K562 (cell line): ENCODE data around the gene FAM240A. TPM values are rescaled to one million over a fixed set of nuclear protein-coding genes. Genes with fewer than 3 reads are reported as not detected.

Experiments used
- CXXC5 ChIP-seq: fragments of 250-450 bp; sonication (Bioruptor Pico); IDR thresholded peaks from 2 replicates; pipeline ENCODE4 v1.8.0; 2022; ENCODE audit warnings: inconsistent platforms, mild to moderate bottlenecking, moderate library complexity
- EHMT2 ChIP-seq: fragments of 450-650 bp; IDR thresholded peaks from 2 replicates; pipeline ENCODE4 v1.6.1; 2018; ENCODE audit warnings: antibody characterized with exemption
- ESRRA ChIP-seq: fragments of 450-650 bp; IDR thresholded peaks from 2 replicates; pipeline ENCODE4 v1.6.1; 2014; ENCODE audit warnings: low read depth, mild to moderate bottlenecking, moderate library complexity, borderline replicate concordance
- HOXB6 ChIP-seq: fragments of 250-450 bp; sonication (Bioruptor Pico); IDR thresholded peaks from 2 replicates; pipeline ENCODE4 v1.5.1; 2022; ENCODE audit warnings: mild to moderate bottlenecking, borderline replicate concordance
- JUNB ChIP-seq: fragments of 450-650 bp; formaldehyde crosslinking; conservative IDR thresholded peaks from 2 replicates; pipeline ENCODE4 v1.4.0; 2020; ENCODE audit warnings: mild to moderate bottlenecking
- LARP7 ChIP-seq: fragments of 450-650 bp; IDR thresholded peaks from 2 replicates; pipeline ENCODE4 v1.6.1; 2016
- LCOR ChIP-seq: sonication (generic); formaldehyde crosslinking; IDR thresholded peaks from 2 replicates; pipeline ENCODE4 v1.8.0; 2022; ENCODE audit warnings: mild to moderate bottlenecking, missing genetic modification reagents
- MEIS2 ChIP-seq: fragments of 450-650 bp; IDR thresholded peaks from 2 replicates; pipeline ENCODE4 v1.6.1; 2014; ENCODE audit warnings: mild to moderate bottlenecking; ENCODE audit not compliant: partially characterized antibody
- NR2F6 ChIP-seq: fragments of 450-650 bp; formaldehyde crosslinking; IDR thresholded peaks from 2 replicates; pipeline ENCODE4 v1.4.0; 2020; ENCODE audit warnings: mild to moderate bottlenecking
- NR4A1 ChIP-seq, 2 experiments: fragments of 250-450 bp in 1 of 2; fragments of 450-650 bp in 1 of 2; sonication (Bioruptor Pico) in 1 of 2; IDR thresholded peaks; 2 replicates each; pipeline versions ENCODE4 v1.4.0 to v1.6.1; 2016 to 2020; ENCODE audit warnings: mild to moderate bottlenecking in 2 of 2, missing compliant biosample characterization in 1 of 2, missing genetic modification characterization in 1 of 2, moderate library complexity in 1 of 2
- RB1 ChIP-seq: fragments of 450-650 bp; IDR thresholded peaks from 2 replicates; pipeline ENCODE4 v1.6.1; 2017; ENCODE audit warnings: low read depth, mild to moderate bottlenecking
- SAFB ChIP-seq: fragments of 200-400 bp; formaldehyde crosslinking; IDR thresholded peaks from 2 replicates; pipeline ENCODE4 v1.6.1; 2017; ENCODE audit warnings: low read depth, low read length, borderline replicate concordance
- SMARCA4 ChIP-seq: fragments of 450-650 bp; IDR thresholded peaks from 2 replicates; pipeline ENCODE4 v1.6.1; 2016
- TCF3 ChIP-seq: sonication (generic); formaldehyde crosslinking; IDR thresholded peaks from 2 replicates; pipeline ENCODE4 v1.4.0; 2020; ENCODE audit warnings: mild to moderate bottlenecking, missing genetic modification reagents
- XRCC3 ChIP-seq: fragments of 450-650 bp; IDR thresholded peaks from 2 replicates; pipeline ENCODE4 v1.6.1; 2017; ENCODE audit warnings: mild to moderate bottlenecking, moderate library complexity
- ZNF780A ChIP-seq: fragments of 250-450 bp; sonication (Bioruptor Pico); IDR thresholded peaks from 2 replicates; pipeline ENCODE4 v1.5.0; 2021; ENCODE audit warnings: mild to moderate bottlenecking
- polyA plus RNA-seq, 8 experiments: library from polyadenylated mRNA; depleted of rRNA in 4 of 8; stranded (reverse) in 5 of 8; unstranded in 3 of 8; fragments of >200 nt; fragmentation: Nextera tagmentation in 2 of 8; fragmentation: Illumina TruSeq in 1 of 8; extraction: Ambion mirVana in 2 of 8; extraction: Trizol in 1 of 8; gene quantifications; 2 replicates each; pipeline versions ENCODE4 v1.2.1 to v1.2.3, GENCODE V29; 2011 to 2014; ENCODE audit warnings: inconsistent platforms in 1 of 8, missing spikeins in 1 of 8
- total RNA-seq, 7 experiments: library from RNA; depleted of rRNA in 6 of 7; stranded (reverse); fragments of >200 nt in 6 of 7; fragmentation: Illumina TruSeq in 2 of 7; extraction: Trizol in 2 of 7; gene quantifications; 2 replicates each; pipeline versions ENCODE4 v1.2.1 to v1.2.3, GENCODE V29; 2011 to 2021; ENCODE audit warnings: low replicate concordance in 1 of 7
- TF ChIP-seq, protein P1 (sequence below), 3 experiments: fragments of 200-800 bp in 1 of 3; fragments of 250-450 bp in 1 of 3; fragments of 450-650 bp in 1 of 3; sonication (Bioruptor Pico) in 1 of 3; sonication (Bioruptor generic) in 1 of 3; formaldehyde crosslinking in 1 of 3; IDR thresholded peaks; 2 replicates each; pipeline versions ENCODE4 v1.6.1 to v1.8.0; 2016 to 2022; ENCODE audit warnings: mild to moderate bottlenecking in 2 of 3, missing genetic modification characterization in 2 of 3, missing compliant biosample characterization in 1 of 3, moderate library complexity in 1 of 3
- TF ChIP-seq, protein P2 (sequence below): fragments of 250-450 bp; sonication (Bioruptor Pico); IDR thresholded peaks from 2 replicates; pipeline ENCODE4 v1.4.0; 2020; ENCODE audit warnings: borderline replicate concordance
- TF ChIP-seq, protein P3 (sequence below): fragments of 250-450 bp; sonication (Bioruptor Pico); IDR thresholded peaks from 2 replicates; pipeline ENCODE4 v1.5.0; 2021
- TF ChIP-seq, protein P4 (sequence below): fragments of 450-650 bp; formaldehyde crosslinking; IDR thresholded peaks from 2 replicates; pipeline ENCODE4 v1.4.0; 2020; ENCODE audit warnings: mild to moderate bottlenecking

The FAM240A gene
- total and polyA plus RNA-seq, 9 of the 15 experiments (the other 6 are each of a cell fraction or from before 2014, with no cell fraction given) = not detected

DNA sequence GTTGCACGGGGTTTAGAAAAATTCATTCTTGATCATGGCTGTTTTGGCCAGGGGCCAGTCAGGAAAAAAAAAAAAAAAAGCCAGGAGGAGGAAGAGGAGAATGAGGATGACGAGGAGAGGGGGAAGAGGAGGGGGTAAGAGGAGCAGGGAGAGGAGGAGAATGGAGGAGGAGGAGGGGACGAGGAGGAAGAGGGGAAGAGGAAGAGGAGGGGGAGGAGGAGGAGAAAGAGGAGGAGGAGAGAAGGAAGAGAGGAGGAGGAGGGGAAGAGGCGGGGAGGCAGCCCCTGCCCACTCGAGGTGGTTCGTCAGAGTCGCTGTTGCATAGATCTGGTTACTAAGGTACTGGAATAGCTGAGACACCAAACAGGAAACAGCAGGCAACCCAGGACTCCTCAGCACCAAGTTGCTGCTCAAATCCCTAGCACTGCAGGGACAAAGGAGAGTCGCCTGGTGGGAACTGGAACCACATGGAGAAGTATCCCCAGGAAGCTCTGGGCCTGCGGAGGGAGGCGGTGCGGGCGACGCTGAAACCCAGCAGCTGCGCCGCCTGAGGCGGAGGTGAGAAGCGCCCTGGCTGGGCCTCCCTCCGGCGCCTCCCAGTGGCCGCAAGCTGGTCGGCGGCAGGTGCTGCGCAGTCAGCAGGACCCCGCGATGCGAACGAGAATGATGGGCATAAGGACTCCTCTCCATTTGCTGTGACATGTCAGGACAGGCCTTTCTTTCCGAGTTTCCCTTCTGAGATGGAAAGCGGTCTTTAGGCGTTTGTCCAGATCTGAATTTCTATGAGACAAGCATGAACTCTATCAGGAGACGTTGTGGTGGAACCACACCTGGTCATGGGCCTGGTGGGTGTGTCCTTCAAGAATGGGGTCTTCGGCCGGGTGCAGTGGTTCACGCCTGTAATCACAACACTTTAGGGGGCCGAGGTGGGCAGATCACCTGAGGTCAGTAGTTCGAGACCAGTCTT is 17.5 kb downstream of the FAM240A start (continued):
- TF ChIP-seq CXXC5 (CRISPR knock-in tag) = peak; percentile 67
- TF ChIP-seq JUNB (CRISPR knock-in tag) = no peak
- no peak for TF ChIP-seq HOXB6 (CRISPR knock-in tag)
- TF ChIP-seq, protein P1, sequence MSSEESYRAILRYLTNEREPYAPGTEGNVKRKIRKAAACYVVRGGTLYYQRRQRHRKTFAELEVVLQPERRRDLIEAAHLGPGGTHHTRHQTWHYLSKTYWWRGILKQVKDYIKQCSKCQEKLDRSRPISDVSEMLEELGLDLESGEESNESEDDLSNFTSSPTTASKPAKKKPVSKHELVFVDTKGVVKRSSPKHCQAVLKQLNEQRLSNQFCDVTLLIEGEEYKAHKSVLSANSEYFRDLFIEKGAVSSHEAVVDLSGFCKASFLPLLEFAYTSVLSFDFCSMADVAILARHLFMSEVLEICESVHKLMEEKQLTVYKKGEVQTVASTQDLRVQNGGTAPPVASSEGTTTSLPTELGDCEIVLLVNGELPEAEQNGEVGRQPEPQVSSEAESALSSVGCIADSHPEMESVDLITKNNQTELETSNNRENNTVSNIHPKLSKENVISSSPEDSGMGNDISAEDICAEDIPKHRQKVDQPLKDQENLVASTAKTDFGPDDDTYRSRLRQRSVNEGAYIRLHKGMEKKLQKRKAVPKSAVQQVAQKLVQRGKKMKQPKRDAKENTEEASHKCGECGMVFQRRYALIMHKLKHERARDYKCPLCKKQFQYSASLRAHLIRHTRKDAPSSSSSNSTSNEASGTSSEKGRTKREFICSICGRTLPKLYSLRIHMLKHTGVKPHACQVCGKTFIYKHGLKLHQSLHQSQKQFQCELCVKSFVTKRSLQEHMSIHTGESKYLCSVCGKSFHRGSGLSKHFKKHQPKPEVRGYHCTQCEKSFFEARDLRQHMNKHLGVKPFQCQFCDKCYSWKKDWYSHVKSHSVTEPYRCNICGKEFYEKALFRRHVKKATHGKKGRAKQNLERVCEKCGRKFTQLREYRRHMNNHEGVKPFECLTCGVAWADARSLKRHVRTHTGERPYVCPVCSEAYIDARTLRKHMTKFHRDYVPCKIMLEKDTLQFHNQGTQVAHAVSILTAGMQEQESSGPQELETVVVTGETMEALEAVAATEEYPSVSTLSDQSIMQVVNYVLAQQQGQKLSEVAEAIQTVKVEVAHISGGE (CRISPR knock-in tag; IDR thresholded peaks at IDR 0.05) = no peak
- no peak for TF ChIP-seq MEIS2
- TF ChIP-seq LARP7 = peak; percentile 94
- TF ChIP-seq TCF3 (CRISPR knock-in tag) = no peak
- TF ChIP-seq RB1 = peak; percentile 94
- no peak for TF ChIP-seq SAFB
- peak; percentile 30; the same call in 1 of the 2 replicates for TF ChIP-seq ESRRA
- TF ChIP-seq NR2F6 (CRISPR knock-in tag) = no peak
- TF ChIP-seq, protein P2, sequence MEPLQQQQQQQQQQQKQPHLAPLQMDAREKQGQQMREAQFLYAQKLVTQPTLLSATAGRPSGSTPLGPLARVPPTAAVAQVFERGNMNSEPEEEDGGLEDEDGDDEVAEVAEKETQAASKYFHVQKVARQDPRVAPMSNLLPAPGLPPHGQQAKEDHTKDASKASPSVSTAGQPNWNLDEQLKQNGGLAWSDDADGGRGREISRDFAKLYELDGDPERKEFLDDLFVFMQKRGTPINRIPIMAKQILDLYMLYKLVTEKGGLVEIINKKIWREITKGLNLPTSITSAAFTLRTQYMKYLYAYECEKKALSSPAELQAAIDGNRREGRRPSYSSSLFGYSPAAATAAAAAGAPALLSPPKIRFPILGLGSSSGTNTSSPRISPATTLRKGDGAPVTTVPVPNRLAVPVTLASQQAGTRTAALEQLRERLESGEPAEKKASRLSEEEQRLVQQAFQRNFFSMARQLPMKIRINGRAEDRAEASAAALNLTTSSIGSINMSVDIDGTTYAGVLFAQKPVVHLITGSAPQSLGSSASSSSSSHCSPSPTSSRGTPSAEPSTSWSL = no peak
- TF ChIP-seq SMARCA4 = no peak
- no peak for TF ChIP-seq XRCC3
- TF ChIP-seq LCOR (CRISPR knock-in tag) = peak; percentile 67; the same call in 1 of the 2 replicates
- TF ChIP-seq, protein P3, sequence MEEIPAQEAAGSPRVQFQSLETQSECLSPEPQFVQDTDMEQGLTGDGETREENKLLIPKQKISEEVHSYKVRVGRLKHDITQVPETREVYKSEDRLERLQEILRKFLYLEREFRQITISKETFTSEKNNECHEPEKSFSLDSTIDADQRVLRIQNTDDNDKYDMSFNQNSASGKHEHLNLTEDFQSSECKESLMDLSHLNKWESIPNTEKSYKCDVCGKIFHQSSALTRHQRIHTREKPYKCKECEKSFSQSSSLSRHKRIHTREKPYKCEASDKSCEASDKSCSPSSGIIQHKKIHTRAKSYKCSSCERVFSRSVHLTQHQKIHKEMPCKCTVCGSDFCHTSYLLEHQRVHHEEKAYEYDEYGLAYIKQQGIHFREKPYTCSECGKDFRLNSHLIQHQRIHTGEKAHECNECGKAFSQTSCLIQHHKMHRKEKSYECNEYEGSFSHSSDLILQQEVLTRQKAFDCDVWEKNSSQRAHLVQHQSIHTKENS (CRISPR knock-in tag) = no peak
- no peak for TF ChIP-seq ZNF780A (CRISPR knock-in tag)
- TF ChIP-seq, protein P4, sequence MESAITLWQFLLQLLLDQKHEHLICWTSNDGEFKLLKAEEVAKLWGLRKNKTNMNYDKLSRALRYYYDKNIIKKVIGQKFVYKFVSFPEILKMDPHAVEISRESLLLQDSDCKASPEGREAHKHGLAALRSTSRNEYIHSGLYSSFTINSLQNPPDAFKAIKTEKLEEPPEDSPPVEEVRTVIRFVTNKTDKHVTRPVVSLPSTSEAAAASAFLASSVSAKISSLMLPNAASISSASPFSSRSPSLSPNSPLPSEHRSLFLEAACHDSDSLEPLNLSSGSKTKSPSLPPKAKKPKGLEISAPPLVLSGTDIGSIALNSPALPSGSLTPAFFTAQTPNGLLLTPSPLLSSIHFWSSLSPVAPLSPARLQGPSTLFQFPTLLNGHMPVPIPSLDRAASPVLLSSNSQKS (CRISPR knock-in tag) = no peak
- 0 out of 2 replicates have a peak, but pooled peaks have one; percentile 43 for TF ChIP-seq EHMT2
- TF ChIP-seq NR4A1 (CRISPR knock-in tag; IDR thresholded peaks at IDR 0.05) = no peak
- 0 out of 2 replicates have a peak, but pooled peaks have one; percentile 33 for TF ChIP-seq NR4A1 (tag; IDR thresholded peaks at IDR 0.05)
